Measurements from ENCODE around the gene LRRC7.

LRRC7 gene

DNA sequence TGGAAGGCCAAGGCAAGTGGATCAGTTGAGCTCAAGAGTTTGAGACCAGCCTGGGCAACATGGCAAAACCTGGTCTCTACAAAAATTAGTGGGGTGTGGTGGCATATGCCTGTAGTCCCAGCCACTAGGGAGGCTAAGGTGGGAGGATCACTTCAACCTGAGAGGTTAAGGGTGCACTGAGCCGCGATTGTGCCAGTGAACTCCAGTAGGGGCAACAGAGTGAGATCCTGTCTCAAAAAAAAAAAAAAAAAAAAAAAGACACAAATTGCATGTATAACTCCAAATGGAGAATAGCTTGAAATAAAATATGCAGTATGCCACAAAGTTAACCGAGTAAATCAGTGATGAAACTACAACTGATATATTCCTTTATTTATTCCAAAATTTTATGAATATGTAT lies 586.0 kb downstream of the LRRC7 start:
- in situ Hi-C loops (cut with HindIII; ENCODE audit: low pct_ligation_motif_present, low pct_unique_long_range_greater_than_20kb, low sequenced_read_pairs) = no loop called here

DNA sequence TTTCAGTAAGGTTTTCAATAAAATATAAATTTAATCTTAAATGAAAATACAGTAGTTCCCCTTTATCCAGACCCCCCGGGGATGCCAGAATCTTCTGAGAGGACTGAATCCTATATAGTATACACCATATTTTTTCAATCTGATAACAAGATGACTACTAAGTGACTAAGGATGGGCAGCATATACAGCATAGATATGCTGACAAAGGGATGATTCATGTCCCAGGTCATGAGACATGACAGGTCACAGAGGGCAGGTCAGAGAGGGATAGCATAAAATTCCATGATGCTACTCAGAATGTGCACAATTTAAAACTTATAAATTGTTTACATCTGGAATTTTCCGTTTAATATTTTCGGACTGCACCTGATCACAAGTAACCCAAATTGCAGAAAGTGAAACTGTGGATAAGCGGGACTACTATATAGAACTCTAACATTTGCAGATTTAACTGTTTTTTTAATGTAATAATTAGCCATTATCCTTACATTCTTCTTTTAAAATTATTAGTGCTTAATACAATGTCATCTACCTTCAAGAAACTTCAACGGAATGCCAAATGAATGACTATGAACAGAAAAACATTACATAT lies 588.9 kb downstream of the LRRC7 start:
- in situ Hi-C loops (cut with HindIII; ENCODE audit: low pct_ligation_motif_present, low pct_unique_long_range_greater_than_20kb, low sequenced_read_pairs) = no loop called here
- DNase-seq = peak; percentile 7

More for the DNA sequence above, 586.0 kb downstream of the LRRC7 start:
- DNase-seq = no peak

DNA sequence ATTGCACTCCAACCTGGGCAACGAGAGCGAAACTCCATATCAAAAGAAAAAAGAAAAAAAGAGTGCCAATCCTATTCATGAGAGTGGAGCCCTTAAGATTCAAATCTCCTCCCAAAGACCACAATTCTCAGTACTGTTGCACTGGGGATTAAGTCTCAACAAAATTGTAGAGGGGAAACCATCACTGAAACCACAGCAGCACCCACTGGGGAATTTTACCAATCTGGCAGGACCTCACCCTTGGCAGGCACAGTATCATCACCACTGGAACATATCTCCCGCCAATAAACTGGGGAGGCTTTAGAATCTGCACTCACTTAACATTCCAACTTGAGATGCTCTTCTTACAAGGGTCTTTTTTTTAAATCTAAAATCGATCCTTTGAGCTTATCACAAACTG lies 596.6 kb downstream of the LRRC7 start:
- DNase-seq = no peak
- in situ Hi-C loops (cut with HindIII; ENCODE audit: low pct_ligation_motif_present, low pct_unique_long_range_greater_than_20kb, low sequenced_read_pairs) = no loop called here

DNA sequence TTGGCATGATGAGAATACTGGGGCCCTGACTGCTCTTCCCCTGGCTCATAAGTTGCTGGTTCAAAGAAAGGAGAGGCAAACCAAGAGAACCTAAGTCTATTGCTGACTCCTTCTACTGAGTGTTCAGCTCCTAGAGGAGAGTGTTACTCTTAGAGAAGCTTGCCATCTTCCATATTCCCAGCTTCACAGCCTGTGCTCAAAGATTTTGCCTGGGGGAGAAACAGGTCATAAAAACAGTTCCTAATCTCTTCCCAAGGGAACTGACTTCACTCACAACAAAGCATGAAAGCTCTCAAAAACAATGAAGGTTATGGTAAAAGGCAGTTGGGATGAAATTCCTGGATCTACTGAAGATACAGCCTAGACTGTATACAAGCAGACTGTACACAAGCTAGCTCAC lies 600.6 kb downstream of the LRRC7 start:
- in situ Hi-C loops (cut with HindIII; ENCODE audit: low pct_ligation_motif_present, low pct_unique_long_range_greater_than_20kb, low sequenced_read_pairs) = no loop called here
- DNase-seq = no peak

DNA sequence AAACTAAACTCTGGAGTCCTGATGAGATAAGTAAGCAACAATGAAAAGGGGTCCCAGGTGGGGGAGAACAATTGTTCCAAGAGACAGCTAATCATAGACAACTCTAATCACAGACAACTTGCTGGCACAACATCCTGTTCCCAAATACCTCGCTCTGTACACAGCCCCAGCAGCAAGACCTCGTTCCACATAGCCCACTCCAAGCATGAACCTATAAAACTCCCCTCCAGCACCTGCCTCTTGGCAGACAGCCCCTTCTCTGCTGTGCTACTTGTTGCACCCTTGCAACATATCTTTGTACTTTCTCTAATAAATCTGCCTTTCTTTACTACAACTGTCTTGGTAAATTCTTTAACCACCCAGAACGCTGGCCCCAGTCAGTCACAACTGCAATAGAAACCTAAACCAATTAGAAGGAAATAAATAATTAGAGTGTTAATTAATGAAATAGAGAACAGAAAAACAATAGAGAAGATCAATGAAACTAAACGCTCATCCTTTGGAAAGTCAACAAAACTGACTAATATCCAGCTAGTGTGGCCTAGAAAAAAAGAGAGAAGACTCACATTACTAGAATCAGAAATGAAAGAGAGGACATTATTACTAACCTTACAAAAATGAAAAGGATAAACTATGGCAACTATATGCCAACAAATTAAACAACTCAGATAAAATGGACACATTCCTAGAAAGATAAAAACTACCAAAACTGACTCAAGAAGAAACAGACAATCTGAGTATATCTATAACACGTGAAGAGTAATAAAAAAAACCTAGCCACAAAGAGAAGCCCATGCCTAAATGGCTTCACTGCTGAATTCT lies 601.5 kb downstream of the LRRC7 start:
- in situ Hi-C loops (cut with HindIII; ENCODE audit: low pct_ligation_motif_present, low pct_unique_long_range_greater_than_20kb, low sequenced_read_pairs) = no loop called here
- no peak for DNase-seq

DNA sequence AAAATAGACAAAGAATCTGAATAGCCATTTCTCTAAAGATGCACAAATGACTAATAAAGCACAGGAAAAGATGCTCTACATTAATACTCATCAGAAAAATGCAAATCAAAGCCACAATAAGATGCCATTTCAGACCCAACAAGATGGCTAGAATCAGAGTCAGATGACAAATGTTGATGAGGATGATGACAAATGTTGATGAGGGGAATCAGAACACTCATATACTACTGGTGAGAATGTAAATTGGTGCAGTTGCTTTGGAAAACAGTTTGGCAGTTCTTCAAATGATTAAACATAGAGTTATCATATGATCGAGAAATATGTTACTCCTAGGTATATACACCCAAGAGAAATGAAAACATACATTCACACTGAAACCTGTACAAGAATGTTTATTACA lies 603.8 kb downstream of the LRRC7 start:
- in situ Hi-C loops (cut with HindIII; ENCODE audit: low pct_ligation_motif_present, low pct_unique_long_range_greater_than_20kb, low sequenced_read_pairs) = no loop called here
- no peak for DNase-seq
